GM12864 (cell line): ENCODE data around the gene APBB2.
A peak's percentile ranks its signal among the peaks of the same experiment; 100 is the strongest.

Experiments used
- DNase-seq: peaks from one replicate; pipeline ENCODE4 v3.0.0-alpha.2; 2011; ENCODE audit warnings: low read depth
- H3K4me3 ChIP-seq: 2 replicates; pipeline ENCODE4 v1.5.1; 2011; ENCODE audit warnings: mild to moderate bottlenecking, low read depth, low read length, control low read depth
- CTCF ChIP-seq: IDR thresholded peaks from 2 replicates; pipeline ENCODE4 v1.5.1; 2011; ENCODE audit warnings: low read depth, mild to moderate bottlenecking, moderate library complexity, low read length, control low read depth, inconsistent platforms; ENCODE audit errors: missing control alignments

The APBB2 gene

GRCh38 chr4:40897557-40898203 is 316.7 kb downstream of the APBB2 start:
- TF ChIP-seq CTCF = peak; percentile 86
- no peak for DNase-seq

GRCh38 chr4:40890764-40891163 is 323.6 kb downstream of the APBB2 start:
- DNase-seq = no peak
- TF ChIP-seq CTCF = no peak
- no peak overlapping the region for H3K4me3 ChIP-seq

More at GRCh38 chr4:40897557-40898203, 316.7 kb downstream of the APBB2 start:
- H3K4me3 ChIP-seq = no peak overlapping the region; the same call in 1 of the 2 replicates

GRCh38 chr4:40890199-40890598 is 324.1 kb downstream of the APBB2 start:
- no peak for TF ChIP-seq CTCF
- no peak overlapping the region for H3K4me3 ChIP-seq
- no peak for DNase-seq

DNA sequence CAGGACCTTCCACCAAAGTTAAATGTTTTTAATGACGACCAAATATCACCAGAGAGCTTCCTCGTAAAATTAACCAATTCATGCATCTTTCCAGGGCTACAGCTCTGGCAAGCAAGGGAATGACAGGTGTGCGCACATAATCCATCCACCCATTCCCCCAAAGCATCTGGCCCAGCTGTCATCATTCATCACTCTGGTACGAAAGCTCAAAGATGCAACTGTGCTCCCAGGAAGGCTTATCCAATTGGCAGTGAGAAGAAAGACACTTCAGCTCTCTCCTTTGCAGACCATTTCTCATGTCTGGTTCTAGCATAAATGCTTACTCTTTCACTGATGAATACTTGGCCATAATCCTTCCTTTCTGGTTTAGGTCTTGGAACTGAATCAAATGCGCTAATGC is 325.4 kb downstream of the APBB2 start:
- no peak for TF ChIP-seq CTCF
- DNase-seq = no peak
- no peak overlapping the region for H3K4me3 ChIP-seq

GRCh38 chr4:40887764-40888131 is 326.6 kb downstream of the APBB2 start:
- no peak for DNase-seq
- no peak for TF ChIP-seq CTCF
- no peak overlapping the region for H3K4me3 ChIP-seq

- H3K4me3 ChIP-seq = no peak overlapping the region
- TF ChIP-seq CTCF = no peak
- no peak for DNase-seq
Measured at GRCh38 chr4:40886931-40887763, 327.2 kb downstream of the APBB2 start.
